CD8-positive, alpha-beta memory T cell (primary cell): ENCODE data around the gene DENND1A. TPM values are rescaled to one million over a fixed set of nuclear protein-coding genes. Genes with fewer than 3 reads are reported as not detected.

Experiments used
- CTCF ChIA-PET: fragments of 350-600 bp; sonication (Branson Sonifier 250); formaldehyde crosslinking; loops from one replicate; lab custom pipeline; 2021; ENCODE audit warnings: antibody characterized with exemption; lab: Charles Lee
- POLR2A ChIA-PET: fragments of 350-600 bp; sonication (Branson Sonifier 250); formaldehyde crosslinking; loops from one replicate; lab custom pipeline; 2021; ENCODE audit warnings: antibody characterized with exemption; lab: Charles Lee
- DNase-seq, 5 donors: peaks; one replicate each; pipeline versions ENCODE4 v3.0.0 to v3.0.0-alpha.2; 2020 to 2022; ENCODE audit warnings: mixed read lengths in 1 of 5
- H3K27ac ChIP-seq: one replicate; pipeline ENCODE4 v1.7.0; 2013; ENCODE audit warnings: low read depth, mild to moderate bottlenecking, low read length, moderate library complexity
- H3K27me3 ChIP-seq: 2 replicates; pipeline ENCODE4 v1.7.0; 2013; ENCODE audit warnings: low read length, mild to moderate bottlenecking; ENCODE audit not compliant: insufficient read depth, poor library complexity, severe bottlenecking
- H3K36me3 ChIP-seq: 2 replicates; pipeline ENCODE4 v1.7.0; 2013; ENCODE audit warnings: mild to moderate bottlenecking, low read length, moderate library complexity; ENCODE audit not compliant: insufficient read depth
- H3K4me1 ChIP-seq: 2 replicates; pipeline ENCODE4 v1.7.0; 2013; ENCODE audit warnings: mild to moderate bottlenecking, low read length, moderate library complexity; ENCODE audit not compliant: insufficient read depth
- H3K4me3 ChIP-seq: 2 replicates; pipeline ENCODE4 v1.7.0; 2013; ENCODE audit warnings: mild to moderate bottlenecking, low read length
- H3K9me3 ChIP-seq: 2 replicates; pipeline ENCODE4 v1.7.0; 2013; ENCODE audit warnings: mild to moderate bottlenecking, low read length
- H3K27ac Mint-ChIP-seq, 8 donors: one replicate each; pipeline ENCODE4 v1.8.0; 2020 to 2021; ENCODE audit warnings: mixed read lengths in 8 of 8, mild to moderate bottlenecking in 6 of 8, inconsistent platforms in 3 of 8, moderate library complexity in 3 of 8
- H3K27me3 Mint-ChIP-seq, 2 donors: one replicate each; pipeline ENCODE4 v1.8.0; 2020 to 2021; ENCODE audit warnings: mixed read lengths in 2 of 2, mild to moderate bottlenecking in 1 of 2, moderate library complexity in 1 of 2
- H3K36me3 Mint-ChIP-seq, 3 donors: one replicate each; pipeline ENCODE4 v1.8.0; 2020 to 2021; ENCODE audit warnings: mixed read lengths in 3 of 3, inconsistent platforms in 1 of 3, mild to moderate bottlenecking in 1 of 3
- H3K4me1 Mint-ChIP-seq, 3 donors: one replicate each; pipeline ENCODE4 v1.8.0; 2020 to 2021; ENCODE audit warnings: mixed read lengths in 3 of 3, inconsistent platforms in 1 of 3, mild to moderate bottlenecking in 1 of 3
- H3K4me3 Mint-ChIP-seq, 7 donors: one replicate each; pipeline ENCODE4 v1.8.0; 2020 to 2021; ENCODE audit warnings: mixed read lengths in 7 of 7, mild to moderate bottlenecking in 6 of 7, moderate library complexity in 4 of 7, inconsistent platforms in 2 of 7
- H3K9me3 Mint-ChIP-seq, 5 donors: one replicate each; pipeline ENCODE4 v1.8.0; 2020 to 2022; ENCODE audit warnings: mixed read lengths in 5 of 5, mild to moderate bottlenecking in 3 of 5, moderate library complexity in 2 of 5, inconsistent platforms in 1 of 5
- polyA plus RNA-seq: library from polyadenylated mRNA; unstranded; fragments of 300-500 nt; fragmentation: Illumina TruSeq; gene quantifications from one replicate; pipeline ENCODE4 v1.2.3, GENCODE V29; 2021
- total RNA-seq, 2 experiments: library from RNA; stranded (reverse); gene quantifications; one replicate each; pipeline ENCODE4 v1.2.3, GENCODE V29; 2021

Gene DENND1A
- total and polyA plus RNA-seq, 3 experiments from 2014 or later, result 7.2 to 15.1 (median 15.0) TPM

DNA sequence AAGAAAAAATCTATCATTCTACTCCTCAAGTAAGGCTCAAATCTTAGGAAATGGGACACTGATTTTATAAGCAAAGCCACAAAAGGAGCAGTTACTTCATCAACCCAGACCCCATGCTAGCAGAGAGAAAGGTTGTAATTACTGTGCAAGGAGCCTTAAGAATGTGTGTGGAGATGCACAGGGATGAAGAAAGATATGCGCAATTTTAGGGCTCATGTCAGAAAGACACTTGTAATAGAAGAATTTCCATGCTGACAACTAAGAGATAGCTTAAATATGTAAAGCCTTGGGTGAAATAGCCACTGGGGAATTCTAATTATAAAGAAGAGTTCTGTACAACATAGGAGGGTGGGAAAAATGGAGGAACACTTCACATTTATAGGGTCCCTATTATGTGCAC, 432.1 kb downstream of the DENND1A start:
- no peak overlapping the region for H3K27ac Mint-ChIP-seq
- Histone ChIP-seq H3K27me3 (no peaks in the 10 kb centered on the region), H3K4me3 (no peak overlapping the region), H3K36me3 (no peaks in the 10 kb centered on the region), H3K4me1 (no peaks in the 10 kb centered on the region), H3K27ac (no peak overlapping the region), H3K9me3 (no peaks in the 10 kb centered on the region)
- POLR2A ChIA-PET, result no interaction called here
- H3K4me1 Mint-ChIP-seq, result no peaks in the 10 kb centered on the region
- CTCF ChIA-PET, result no interaction called here
- no peak for DNase-seq
- H3K27me3 Mint-ChIP-seq, result no peaks in the 10 kb centered on the region
- H3K36me3 Mint-ChIP-seq, result peaks cover 0 to 2% (median 0%) of the 10 kb centered on the region in 3 donors
- no peak overlapping the region for H3K4me3 Mint-ChIP-seq
- H3K9me3 Mint-ChIP-seq, result no peaks in the 10 kb centered on the region

GRCh38 chr9:123495731-123496130, 434.2 kb downstream of the DENND1A start:
- Mint-ChIP-seq H3K4me3 (no peak overlapping the region), H3K27ac (no peak overlapping the region), H3K4me1 (no peaks in the 10 kb centered on the region), H3K36me3 (peaks cover 0 to 4% (median 0%) of the 10 kb centered on the region in 3 donors), H3K9me3 (no peaks in the 10 kb centered on the region), H3K27me3 (no peaks in the 10 kb centered on the region)
- DNase-seq, result no peak
- CTCF ChIA-PET, result no interaction called here
- H3K27ac ChIP-seq, result no peak overlapping the region
- no peaks in the 10 kb centered on the region for H3K9me3 ChIP-seq
- no peaks in the 10 kb centered on the region for H3K27me3 ChIP-seq
- POLR2A ChIA-PET, result no interaction called here
- H3K4me1 ChIP-seq, result no peaks in the 10 kb centered on the region
- H3K36me3 ChIP-seq, result no peaks in the 10 kb centered on the region
- no peak overlapping the region for H3K4me3 ChIP-seq

GRCh38 chr9:123493627-123494026, 436.3 kb downstream of the DENND1A start:
- H3K4me1 Mint-ChIP-seq, result no peaks in the 10 kb centered on the region
- CTCF ChIA-PET, result no interaction called here
- Histone ChIP-seq H3K36me3 (no peaks in the 10 kb centered on the region), H3K4me1 (no peaks in the 10 kb centered on the region), H3K4me3 (no peak overlapping the region), H3K27ac (no peak overlapping the region), H3K9me3 (no peaks in the 10 kb centered on the region), H3K27me3 (no peaks in the 10 kb centered on the region)
- no peak for DNase-seq
- no peak overlapping the region for H3K27ac Mint-ChIP-seq
- POLR2A ChIA-PET, result no interaction called here
- H3K27me3 Mint-ChIP-seq, result no peaks in the 10 kb centered on the region
- H3K4me3 Mint-ChIP-seq, result no peak overlapping the region
- H3K9me3 Mint-ChIP-seq, result no peaks in the 10 kb centered on the region
- H3K36me3 Mint-ChIP-seq, result peaks cover 0 to 2% (median 0%) of the 10 kb centered on the region in 3 donors

- H3K4me3 Mint-ChIP-seq, result no peak overlapping the region
- H3K4me1 Mint-ChIP-seq, result no peaks in the 10 kb centered on the region
Observed at GRCh38 chr9:123490688-123491087, 439.2 kb downstream of the DENND1A start.

GRCh38 chr9:123488722-123489321, 441.1 kb downstream of the DENND1A start:
- H3K36me3 Mint-ChIP-seq, result peaks cover 0 to 4% (median 0%) of the 10 kb centered on the region in 3 donors
- no peaks in the 10 kb centered on the region for H3K4me1 Mint-ChIP-seq
- ChIA-PET CTCF (no interaction called here), POLR2A (interaction anchor here (0.5 kb wide), 1 partner anchor 15 kb away, joined by 5 read pairs; no protein-coding TSS in a partner anchor)
- no peak overlapping the region for H3K4me3 ChIP-seq
- no peaks in the 10 kb centered on the region for H3K36me3 ChIP-seq
- no peak overlapping the region for H3K27ac ChIP-seq
- no peaks in the 10 kb centered on the region for H3K4me1 ChIP-seq
- H3K4me3 Mint-ChIP-seq, result no peak overlapping the region
- H3K27me3 ChIP-seq, result no peaks in the 10 kb centered on the region
- H3K9me3 ChIP-seq, result no peaks in the 10 kb centered on the region
- no peak for DNase-seq
- H3K9me3 Mint-ChIP-seq, result no peaks in the 10 kb centered on the region
- no peak overlapping the region for H3K27ac Mint-ChIP-seq
- H3K27me3 Mint-ChIP-seq, result no peaks in the 10 kb centered on the region

More at GRCh38 chr9:123490688-123491087, 439.2 kb downstream of the DENND1A start:
- no peak overlapping the region for H3K27ac Mint-ChIP-seq
- DNase-seq, result no peak
- no peaks in the 10 kb centered on the region for H3K9me3 Mint-ChIP-seq
- peaks cover 0 to 4% (median 0%) of the 10 kb centered on the region in 3 donors for H3K36me3 Mint-ChIP-seq
- no peaks in the 10 kb centered on the region for H3K36me3 ChIP-seq
- H3K27me3 Mint-ChIP-seq, result no peaks in the 10 kb centered on the region
- ChIA-PET CTCF (no interaction called here), POLR2A (no interaction called here)
- no peaks in the 10 kb centered on the region for H3K4me1 ChIP-seq
- no peaks in the 10 kb centered on the region for H3K9me3 ChIP-seq
- H3K27ac ChIP-seq, result no peak overlapping the region
- no peak overlapping the region for H3K4me3 ChIP-seq
- no peaks in the 10 kb centered on the region for H3K27me3 ChIP-seq

DNA sequence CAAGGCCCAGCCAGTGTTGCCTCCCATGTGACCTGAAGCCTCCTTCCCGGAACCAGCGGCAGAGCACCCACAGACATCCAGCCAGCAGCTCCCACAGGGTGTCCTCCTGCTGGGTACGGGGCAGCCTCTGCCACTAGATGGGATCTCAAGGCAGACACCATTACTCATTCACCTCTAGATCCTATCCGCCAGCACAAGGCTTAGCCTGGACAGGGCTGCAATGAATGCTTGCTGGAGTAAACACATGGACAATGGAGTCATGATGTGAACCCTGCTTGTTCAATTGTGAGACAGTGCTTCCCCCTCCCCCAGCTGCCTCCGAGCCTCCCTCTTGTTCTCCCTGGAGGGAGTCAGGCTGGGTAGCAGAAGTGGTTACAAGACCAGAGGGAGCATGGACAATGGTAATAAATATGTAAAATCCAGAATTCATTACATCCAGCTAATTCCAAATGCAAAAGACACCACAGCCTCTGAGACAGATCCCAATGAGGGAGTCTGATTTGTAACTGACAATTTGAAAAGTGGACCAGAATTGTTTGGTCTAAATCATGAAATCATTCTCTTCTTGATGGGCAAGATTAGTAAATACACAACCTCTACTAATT, 441.9 kb downstream of the DENND1A start:
- Mint-ChIP-seq H3K27ac (no peak overlapping the region), H3K4me3 (no peak overlapping the region), H3K9me3 (no peaks in the 10 kb centered on the region), H3K36me3 (peaks cover 0 to 4% (median 0%) of the 10 kb centered on the region in 3 donors), H3K4me1 (no peaks in the 10 kb centered on the region), H3K27me3 (no peaks in the 10 kb centered on the region)
- H3K4me3 ChIP-seq, result no peak overlapping the region
- no peaks in the 10 kb centered on the region for H3K27me3 ChIP-seq
- ChIA-PET CTCF (interaction anchor here (1.3 kb wide), 1 partner anchor 29 kb away, joined by 4 read pairs; no protein-coding TSS in a partner anchor), POLR2A (no interaction called here)
- no peaks in the 10 kb centered on the region for H3K9me3 ChIP-seq
- no peak overlapping the region for H3K27ac ChIP-seq
- no peak for DNase-seq
- no peaks in the 10 kb centered on the region for H3K4me1 ChIP-seq
- no peaks in the 10 kb centered on the region for H3K36me3 ChIP-seq

DNA sequence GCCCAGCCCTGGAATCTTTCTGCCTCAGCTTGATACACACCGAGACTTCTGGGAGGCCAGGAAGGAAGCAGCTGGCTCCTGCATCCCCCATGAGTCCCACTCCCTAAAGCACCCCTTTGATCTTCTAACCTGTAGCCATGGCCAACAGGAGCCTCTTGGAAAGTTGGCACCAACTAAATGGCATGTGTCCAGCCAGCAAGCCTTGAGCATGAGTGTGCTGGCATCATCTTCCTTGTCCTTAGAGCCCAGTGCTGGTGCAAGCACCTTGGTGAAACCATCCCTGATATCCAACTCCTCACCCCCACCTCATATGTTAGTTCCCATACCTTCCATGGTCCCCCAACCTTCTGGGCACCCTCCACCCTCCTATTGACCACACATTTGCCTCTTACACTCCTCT, 443.5 kb downstream of the DENND1A start:
- Mint-ChIP-seq H3K36me3 (peaks cover 0 to 2% (median 0%) of the 10 kb centered on the region in 3 donors), H3K27me3 (no peaks in the 10 kb centered on the region), H3K27ac (no peak overlapping the region), H3K9me3 (no peaks in the 10 kb centered on the region), H3K4me3 (no peak overlapping the region), H3K4me1 (no peaks in the 10 kb centered on the region)
- no peaks in the 10 kb centered on the region for H3K27me3 ChIP-seq
- ChIA-PET CTCF (no interaction called here), POLR2A (interaction anchor here (0.6 kb wide), 1 partner anchor 427 kb away, joined by 4 read pairs; no protein-coding TSS in a partner anchor)
- H3K36me3 ChIP-seq, result no peaks in the 10 kb centered on the region
- no peaks in the 10 kb centered on the region for H3K4me1 ChIP-seq
- no peaks in the 10 kb centered on the region for H3K9me3 ChIP-seq
- no peak overlapping the region for H3K4me3 ChIP-seq
- H3K27ac ChIP-seq, result no peak overlapping the region
- no peak for DNase-seq

DNA sequence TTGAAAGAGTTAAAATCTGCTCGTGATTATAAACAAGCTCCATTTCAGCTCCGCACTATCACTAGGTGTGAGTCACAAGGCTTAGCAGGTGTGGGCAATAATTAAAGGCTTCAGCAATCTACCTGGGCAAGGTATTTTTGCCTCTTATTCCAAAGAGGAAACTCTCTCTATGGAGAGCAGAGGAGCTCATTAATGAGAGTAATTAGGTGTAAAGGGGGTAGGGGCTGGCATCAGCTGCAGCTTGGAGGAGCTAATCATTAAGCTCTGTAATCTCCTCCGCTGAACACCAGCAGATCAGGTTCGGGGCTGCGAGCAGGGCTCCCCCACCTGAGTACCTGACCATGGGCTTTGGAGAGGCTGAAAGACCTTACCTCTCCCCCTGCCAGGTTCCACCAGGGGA, 444.7 kb downstream of the DENND1A start:
- Histone ChIP-seq H3K4me3 (no peak overlapping the region), H3K4me1 (no peaks in the 10 kb centered on the region), H3K9me3 (no peaks in the 10 kb centered on the region), H3K27me3 (no peaks in the 10 kb centered on the region), H3K27ac (no peak overlapping the region), H3K36me3 (no peaks in the 10 kb centered on the region)
- Mint-ChIP-seq H3K4me3 (no peak overlapping the region), H3K27ac (no peak overlapping the region), H3K36me3 (peaks cover 0 to 2% (median 0%) of the 10 kb centered on the region in 3 donors), H3K9me3 (no peaks in the 10 kb centered on the region), H3K4me1 (no peaks in the 10 kb centered on the region), H3K27me3 (no peaks in the 10 kb centered on the region)
- POLR2A ChIA-PET, result no interaction called here
- CTCF ChIA-PET, result no interaction called here
- no peak for DNase-seq
